ENCODE measurements around the gene KSR2.

The KSR2 gene

DNA sequence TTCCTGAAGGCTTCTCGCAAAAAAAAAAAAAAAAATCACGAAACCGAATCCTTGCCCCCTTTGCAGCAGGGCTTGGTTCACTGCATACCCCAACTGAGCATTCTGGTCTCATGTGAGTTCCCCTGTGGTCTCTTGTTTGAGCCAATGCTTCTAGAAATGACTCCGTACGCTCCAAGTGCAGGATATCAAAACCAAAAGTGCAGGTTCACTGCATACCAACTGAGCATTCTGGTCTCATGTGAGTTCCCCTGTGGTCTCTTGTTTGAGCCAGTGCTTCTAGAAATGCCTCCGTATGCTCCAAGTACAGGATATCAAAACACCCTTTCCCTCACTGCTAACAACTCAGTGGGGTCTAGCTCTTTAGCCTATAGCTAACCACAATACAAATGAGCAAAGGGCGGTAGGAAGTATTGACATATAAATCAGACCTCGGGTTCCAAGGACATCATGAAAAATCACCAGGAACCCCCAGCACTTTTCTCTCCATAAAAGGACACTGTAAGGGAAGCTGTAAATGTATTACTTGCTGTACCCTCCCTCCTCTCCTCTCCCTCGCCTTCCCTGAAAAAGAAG is 401.1 kb downstream of the KSR2 start:
- Histone ChIP-seq H3K9me2 (replicated peaks; ENCODE audit: control insufficient read depth, low read length) (no peaks in the 10 kb centered on the region), H3K9me3 (ENCODE audit: control insufficient read depth, insufficient read depth, low read length) (no peaks in the 10 kb centered on the region), H3K27ac (ENCODE audit: low read depth, low read length) (no peak overlapping the region), H3K27me3 (ENCODE audit: control insufficient read depth, low read length) (peaks cover 11% of the 10 kb centered on the region), H4K20me1 (ENCODE audit: control insufficient read depth, insufficient read depth, low read depth, low read length) (no peaks in the 10 kb centered on the region), H3K79me2 (ENCODE audit: control insufficient read depth, low read length) (no peaks in the 10 kb centered on the region), H3K4me1 (ENCODE audit: control insufficient read depth, low read length) (no peaks in the 10 kb centered on the region), H3K4me2 (ENCODE audit: low read length) (no peak overlapping the region), H3K4me3 (ENCODE audit: low read length) (no peak overlapping the region), H3K36me3 (ENCODE audit: control insufficient read depth, low read length) (no peaks in the 10 kb centered on the region), H3F3A (ENCODE audit: control insufficient read depth, insufficient read depth) (no peaks in the 10 kb centered on the region)
- TF ChIP-seq, protein P1, sequence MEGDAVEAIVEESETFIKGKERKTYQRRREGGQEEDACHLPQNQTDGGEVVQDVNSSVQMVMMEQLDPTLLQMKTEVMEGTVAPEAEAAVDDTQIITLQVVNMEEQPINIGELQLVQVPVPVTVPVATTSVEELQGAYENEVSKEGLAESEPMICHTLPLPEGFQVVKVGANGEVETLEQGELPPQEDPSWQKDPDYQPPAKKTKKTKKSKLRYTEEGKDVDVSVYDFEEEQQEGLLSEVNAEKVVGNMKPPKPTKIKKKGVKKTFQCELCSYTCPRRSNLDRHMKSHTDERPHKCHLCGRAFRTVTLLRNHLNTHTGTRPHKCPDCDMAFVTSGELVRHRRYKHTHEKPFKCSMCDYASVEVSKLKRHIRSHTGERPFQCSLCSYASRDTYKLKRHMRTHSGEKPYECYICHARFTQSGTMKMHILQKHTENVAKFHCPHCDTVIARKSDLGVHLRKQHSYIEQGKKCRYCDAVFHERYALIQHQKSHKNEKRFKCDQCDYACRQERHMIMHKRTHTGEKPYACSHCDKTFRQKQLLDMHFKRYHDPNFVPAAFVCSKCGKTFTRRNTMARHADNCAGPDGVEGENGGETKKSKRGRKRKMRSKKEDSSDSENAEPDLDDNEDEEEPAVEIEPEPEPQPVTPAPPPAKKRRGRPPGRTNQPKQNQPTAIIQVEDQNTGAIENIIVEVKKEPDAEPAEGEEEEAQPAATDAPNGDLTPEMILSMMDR (IDR thresholded peaks at IDR 0.05; ENCODE audit: low read depth, low read length, poor library complexity, severe bottlenecking): no peak
- TF ChIP-seq EZH2phosphoT487 (IDR thresholded peaks at IDR 0.05; ENCODE audit: borderline replicate concordance, low read length): no peak

DNA sequence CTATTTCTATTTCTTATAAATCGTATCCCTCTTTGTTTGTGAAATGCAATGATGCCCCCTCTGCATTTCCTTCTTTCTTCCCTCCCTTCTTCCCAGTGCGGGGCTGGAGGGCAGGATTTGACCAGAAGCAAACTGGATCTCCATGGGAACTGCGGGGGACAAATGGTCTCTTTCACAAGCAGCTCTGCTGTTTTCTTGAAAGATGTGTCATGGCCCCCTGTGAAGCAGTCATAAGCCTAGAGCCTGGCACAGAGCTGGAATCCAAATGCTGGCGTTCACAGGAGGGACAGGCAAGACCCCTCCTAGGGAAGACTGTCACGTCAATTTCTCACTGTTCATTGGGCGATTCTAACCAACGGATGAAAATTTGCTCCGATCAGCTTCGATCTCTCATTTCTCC is 403.9 kb downstream of the KSR2 start:
- H3K9me2 ChIP-seq (replicated peaks; ENCODE audit: control insufficient read depth, low read length): no peaks in the 10 kb centered on the region
- no peaks in the 10 kb centered on the region for H3F3A ChIP-seq (ENCODE audit: control insufficient read depth, insufficient read depth)
- no peaks in the 10 kb centered on the region for H3K36me3 ChIP-seq (ENCODE audit: control insufficient read depth, low read length)
- no peak overlapping the region for H3K27ac ChIP-seq (ENCODE audit: low read depth, low read length)
- no peaks in the 10 kb centered on the region for H4K20me1 ChIP-seq (ENCODE audit: control insufficient read depth, insufficient read depth, low read depth, low read length)
- no peak overlapping the region for H3K4me3 ChIP-seq (ENCODE audit: low read length)
- no peak overlapping the region for H3K4me2 ChIP-seq (ENCODE audit: low read length)
- H3K4me1 ChIP-seq (ENCODE audit: control insufficient read depth, low read length): no peaks in the 10 kb centered on the region
- no peaks in the 10 kb centered on the region for H3K9me3 ChIP-seq (ENCODE audit: control insufficient read depth, insufficient read depth, low read length)
- no peak for TF ChIP-seq EZH2phosphoT487 (IDR thresholded peaks at IDR 0.05; ENCODE audit: borderline replicate concordance, low read length)
- TF ChIP-seq, protein P1 (IDR thresholded peaks at IDR 0.05; ENCODE audit: low read depth, low read length, poor library complexity, severe bottlenecking): no peak
- peaks cover 11% of the 10 kb centered on the region for H3K27me3 ChIP-seq (ENCODE audit: control insufficient read depth, low read length)
- H3K79me2 ChIP-seq (ENCODE audit: control insufficient read depth, low read length): no peaks in the 10 kb centered on the region

DNA sequence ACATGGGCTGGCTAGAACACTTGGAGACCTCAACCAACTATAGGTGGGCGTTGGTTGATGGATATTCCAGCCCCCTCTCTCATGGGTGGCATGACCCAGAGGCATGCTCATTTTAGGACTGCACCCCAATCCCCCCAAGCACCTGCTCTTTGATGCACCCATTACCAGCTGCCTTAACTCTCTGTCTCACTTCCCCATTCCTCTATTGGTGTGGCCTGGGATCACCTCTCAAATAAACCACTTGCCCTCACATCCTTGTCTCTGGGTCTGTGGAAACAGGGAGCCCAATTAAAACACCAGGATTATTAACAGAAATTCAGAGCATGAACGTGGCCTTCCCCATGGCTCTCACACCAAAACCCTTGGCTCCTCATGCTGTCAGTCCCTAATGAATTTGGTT is 405.1 kb downstream of the KSR2 start:
- H3F3A ChIP-seq (ENCODE audit: control insufficient read depth, insufficient read depth): no peaks in the 10 kb centered on the region
- H3K9me3 ChIP-seq (ENCODE audit: control insufficient read depth, insufficient read depth, low read length): no peaks in the 10 kb centered on the region
- no peak overlapping the region for H3K27ac ChIP-seq (ENCODE audit: low read depth, low read length)
- peaks cover 6% of the 10 kb centered on the region for H3K27me3 ChIP-seq (ENCODE audit: control insufficient read depth, low read length)
- H3K36me3 ChIP-seq (ENCODE audit: control insufficient read depth, low read length): no peaks in the 10 kb centered on the region
- no peaks in the 10 kb centered on the region for H3K9me2 ChIP-seq (replicated peaks; ENCODE audit: control insufficient read depth, low read length)
- no peak overlapping the region for H3K4me3 ChIP-seq (ENCODE audit: low read length)
- H4K20me1 ChIP-seq (ENCODE audit: control insufficient read depth, insufficient read depth, low read depth, low read length): no peaks in the 10 kb centered on the region
- TF ChIP-seq, protein P1 (IDR thresholded peaks at IDR 0.05; ENCODE audit: low read depth, low read length, poor library complexity, severe bottlenecking): no peak
- no peak for TF ChIP-seq EZH2phosphoT487 (IDR thresholded peaks at IDR 0.05; ENCODE audit: borderline replicate concordance, low read length)
- H3K4me1 ChIP-seq (ENCODE audit: control insufficient read depth, low read length): no peaks in the 10 kb centered on the region
- no peak overlapping the region for H3K4me2 ChIP-seq (ENCODE audit: low read length)
- no peaks in the 10 kb centered on the region for H3K79me2 ChIP-seq (ENCODE audit: control insufficient read depth, low read length)
